ENCODE data around the gene VSIG1. TPM values are rescaled to one million over a fixed set of nuclear protein-coding genes. Genes with fewer than 3 reads are reported as not detected.

The VSIG1 gene
- total RNA-seq, 3 donors from 2014 or later (not counting 1 experiment from before 2014, with no cell fraction given) = 0.54 to 1.1 TPM; not detected in 1

DNA sequence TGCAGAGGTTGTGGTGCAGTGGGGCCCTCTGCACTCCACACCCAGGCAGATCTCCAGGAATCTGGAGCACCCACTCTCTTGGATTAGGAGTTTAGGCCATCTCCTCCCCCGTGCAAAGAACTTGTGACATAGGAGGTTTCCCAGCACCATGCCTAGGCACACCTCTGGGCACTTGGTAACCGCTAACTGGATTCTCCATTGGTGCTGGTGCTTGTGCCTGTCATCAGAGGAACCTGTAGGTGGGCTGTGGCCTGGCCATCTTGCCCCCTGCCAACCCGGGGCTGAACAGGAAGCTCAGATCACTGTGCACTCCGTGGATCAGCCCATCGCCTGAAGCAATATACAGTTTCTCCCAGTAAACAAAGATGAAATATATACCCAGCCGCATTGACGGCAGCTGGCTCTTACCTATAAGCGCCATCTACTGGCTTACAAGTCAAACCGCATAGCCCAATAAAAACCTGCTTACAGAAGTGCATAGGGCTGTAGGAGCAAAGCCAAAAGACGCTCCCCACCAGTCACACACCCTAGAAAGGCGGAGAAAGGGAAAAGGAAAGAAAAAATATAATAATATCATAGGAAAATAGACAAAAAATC is 43.5 kb upstream of the VSIG1 start:
- Mint-ChIP-seq H3K9me3 (no peaks in the 10 kb centered on the region), H3K4me3 (no peak overlapping the region), H3K36me3 (no peaks in the 10 kb centered on the region), H3K4me1 (no peaks in the 10 kb centered on the region), H3K27me3 (ENCODE audit: low read depth in 2 of 2) (peaks cover 5 to 53% of the 10 kb centered on the region in 2 donors), H3K27ac (no peak overlapping the region)
- H3K27me3 ChIP-seq (ENCODE audit: control insufficient read depth, insufficient read depth, low read length) = no peaks in the 10 kb centered on the region
- no peak overlapping the region for H3K27ac ChIP-seq (ENCODE audit: low read length)
- ATAC-seq (peak in 1 of 3 donors; percentile 57), DNase-seq (peak in 1 of 2 donors; percentile 65)
- intact Hi-C loops (cut with micrococcal nuclease) = no loop called here
- no peak for TF ChIP-seq CTCF (IDR thresholded peaks at IDR 0.05)
- no peak overlapping the region for H3K4me3 ChIP-seq (ENCODE audit: low read length)
- no peaks in the 10 kb centered on the region for H3K9me3 ChIP-seq (ENCODE audit: control insufficient read depth, insufficient read depth, low read length)
- 26% methylated on average over 8 of the region's 11 CpGs for WGBS (ENCODE audit: insufficient coverage)
- H3K36me3 ChIP-seq (ENCODE audit: control insufficient read depth, insufficient read depth, low read length) = no peaks in the 10 kb centered on the region
- no peaks in the 10 kb centered on the region for H3K4me1 ChIP-seq (ENCODE audit: control insufficient read depth, insufficient read depth, low read length)

DNA sequence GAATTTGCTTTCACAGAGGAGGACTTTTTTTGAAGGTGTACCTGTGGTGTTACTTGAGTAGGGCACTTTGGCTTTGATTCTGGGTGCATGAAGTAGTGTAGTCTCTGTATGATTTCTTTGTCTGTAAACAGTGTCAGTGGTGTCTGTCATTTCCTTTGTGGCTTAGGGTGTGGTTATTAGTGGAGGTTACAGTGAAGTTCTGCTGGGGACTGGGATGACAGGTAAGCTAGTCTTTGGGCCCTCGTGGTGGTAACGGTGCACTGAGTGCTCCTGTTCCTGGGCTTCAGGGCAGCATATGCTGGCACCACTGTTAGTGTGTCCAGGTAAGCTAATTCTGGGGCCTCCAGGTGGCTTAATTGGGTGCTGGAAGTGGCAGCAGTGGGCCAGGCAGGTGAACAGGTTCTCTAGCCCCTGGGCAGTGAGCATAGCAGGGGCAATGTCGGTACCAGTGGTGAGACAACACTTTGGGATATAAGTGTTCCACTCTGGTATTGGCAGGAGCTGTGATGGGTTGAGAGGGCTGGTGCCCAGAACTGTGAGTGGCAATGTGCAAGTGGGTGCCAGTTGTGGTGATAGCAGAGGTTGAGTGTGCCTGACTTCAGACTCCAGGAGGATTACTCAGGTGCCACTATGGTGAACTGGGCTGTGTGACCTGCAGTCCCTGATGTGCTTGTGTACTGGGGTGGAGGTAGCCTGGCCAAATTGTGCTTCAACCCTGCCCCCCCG is 26.0 kb upstream of the VSIG1 start:
- Histone ChIP-seq H3K4me3 (ENCODE audit: low read length) (no peak overlapping the region), H3K27me3 (ENCODE audit: control insufficient read depth, insufficient read depth, low read length) (no peaks in the 10 kb centered on the region), H3K9me3 (ENCODE audit: control insufficient read depth, insufficient read depth, low read length) (no peaks in the 10 kb centered on the region), H3K27ac (ENCODE audit: low read length) (peak overlapping the region; percentile 4), H3K36me3 (ENCODE audit: control insufficient read depth, insufficient read depth, low read length) (no peaks in the 10 kb centered on the region), H3K4me1 (ENCODE audit: control insufficient read depth, insufficient read depth, low read length) (peaks cover 17% of the 10 kb centered on the region)
- Mint-ChIP-seq H3K9me3 (peaks cover 0 to 2% of the 10 kb centered on the region in 2 donors), H3K4me1 (peaks cover 10% of the 10 kb centered on the region in 2 donors), H3K4me3 (peak overlapping the region; percentile 1), H3K27me3 (ENCODE audit: low read depth in 2 of 2) (peaks cover 0 to 34% of the 10 kb centered on the region in 2 donors), H3K27ac (no peak overlapping the region), H3K36me3 (no peaks in the 10 kb centered on the region)
- TF ChIP-seq CTCF (IDR thresholded peaks at IDR 0.05) = no peak
- intact Hi-C loops (cut with micrococcal nuclease) = no loop called here
- ATAC-seq (peak in 1 of 3 donors; percentile 50), DNase-seq (peak in 1 of 2 donors; percentile 79)
- WGBS (ENCODE audit: insufficient coverage) = 55% methylated on average over 4 of the region's 4 CpGs

DNA sequence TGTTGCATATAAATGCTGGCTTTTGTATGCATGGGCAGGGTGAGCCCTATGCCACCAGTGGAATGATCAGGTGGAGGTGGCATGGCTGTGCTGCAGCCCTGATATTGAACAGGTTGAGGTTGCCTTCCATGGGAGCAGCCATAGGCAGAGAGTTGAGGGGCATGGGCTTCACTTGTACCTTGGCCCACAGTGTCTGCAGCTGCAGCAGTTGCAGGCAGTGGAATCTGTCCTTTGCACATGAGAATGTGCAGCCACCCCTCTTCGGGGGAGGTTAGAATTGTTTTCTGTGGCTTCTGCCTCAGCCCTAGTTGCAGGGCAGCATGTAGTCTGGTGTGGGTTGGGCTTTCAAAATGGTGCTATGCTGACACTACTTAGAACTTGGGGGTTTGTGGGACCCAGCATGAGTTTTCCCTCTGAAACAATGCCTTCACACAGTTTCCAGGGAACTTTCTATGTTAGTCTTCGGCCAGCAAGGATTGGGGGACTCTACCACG is 25.4 kb upstream of the VSIG1 start:
- H3K4me3 ChIP-seq (ENCODE audit: low read length) = no peak overlapping the region
- DNase-seq (peak in 1 of 2 donors; percentile 33), ATAC-seq (no peak)
- no peak overlapping the region for H3K27ac ChIP-seq (ENCODE audit: low read length)
- Mint-ChIP-seq H3K9me3 (no peaks in the 10 kb centered on the region), H3K4me1 (peaks cover 10% of the 10 kb centered on the region in 2 donors), H3K27me3 (ENCODE audit: low read depth in 2 of 2) (peaks cover 0 to 40% of the 10 kb centered on the region in 2 donors), H3K36me3 (no peaks in the 10 kb centered on the region), H3K27ac (no peak overlapping the region), H3K4me3 (no peak overlapping the region)
- H3K9me3 ChIP-seq (ENCODE audit: control insufficient read depth, insufficient read depth, low read length) = no peaks in the 10 kb centered on the region
- no peaks in the 10 kb centered on the region for H3K36me3 ChIP-seq (ENCODE audit: control insufficient read depth, insufficient read depth, low read length)
- H3K4me1 ChIP-seq (ENCODE audit: control insufficient read depth, insufficient read depth, low read length) = peaks cover 17% of the 10 kb centered on the region
- WGBS (ENCODE audit: insufficient coverage) = 3% methylated on average over 3 of the region's 3 CpGs
- no peaks in the 10 kb centered on the region for H3K27me3 ChIP-seq (ENCODE audit: control insufficient read depth, insufficient read depth, low read length)
- no peak for TF ChIP-seq CTCF (IDR thresholded peaks at IDR 0.05)
- intact Hi-C loops (cut with micrococcal nuclease) = no loop called here
